Measurements from ENCODE around the gene ADPRH. TPM values are rescaled to one million over a fixed set of nuclear protein-coding genes. Genes with fewer than 3 reads are reported as not detected.
A peak's percentile ranks its signal among the peaks of the same experiment; 100 is the strongest.

Gene ADPRH
- total RNA-seq, 1 donor from 2014 or later, result 3.9 TPM

DNA sequence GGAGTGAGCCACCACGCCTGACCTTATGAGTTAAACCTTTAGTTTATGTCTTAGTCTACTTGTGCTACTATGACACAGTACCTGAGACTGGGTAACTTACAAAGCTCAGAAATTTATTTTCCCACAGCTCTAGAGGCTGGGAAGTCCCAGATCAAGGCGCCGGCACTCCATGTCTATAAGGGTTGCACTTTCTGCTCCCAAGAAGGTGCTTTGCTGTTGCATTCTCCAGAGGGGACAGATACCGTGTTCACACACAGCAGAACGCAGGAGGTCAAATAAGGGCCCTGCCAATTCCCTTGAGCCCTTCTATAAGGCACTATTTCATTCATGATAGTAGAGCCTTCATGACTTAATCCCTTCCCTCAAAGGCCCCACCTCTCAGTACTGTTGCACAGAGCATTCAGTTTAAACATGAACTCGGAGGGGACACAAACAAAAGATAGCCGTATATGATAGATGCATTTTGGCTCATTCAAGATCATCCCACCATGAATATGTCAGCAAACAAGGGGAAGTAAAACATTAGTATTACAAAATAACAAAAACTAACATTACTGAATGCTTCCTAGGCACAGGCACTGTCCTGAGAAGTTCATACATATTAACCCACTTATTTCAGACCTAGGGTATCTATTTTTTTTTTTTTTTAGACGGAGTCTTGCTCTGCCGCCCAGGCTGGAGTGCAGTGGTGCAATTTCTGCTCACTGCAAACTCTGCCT, 44.9 kb downstream of the ADPRH start:
- no peaks in the 10 kb centered on the region for H3K36me3 Mint-ChIP-seq (ENCODE audit: low read depth)
- no peak for DNase-seq (ENCODE audit: low spot score)
- no peaks in the 10 kb centered on the region for H3K27me3 Mint-ChIP-seq (ENCODE audit: low read depth)
- H3K4me3 Mint-ChIP-seq (ENCODE audit: unreplicated experiment), result no peak overlapping the region
- TF ChIP-seq, protein P1, sequence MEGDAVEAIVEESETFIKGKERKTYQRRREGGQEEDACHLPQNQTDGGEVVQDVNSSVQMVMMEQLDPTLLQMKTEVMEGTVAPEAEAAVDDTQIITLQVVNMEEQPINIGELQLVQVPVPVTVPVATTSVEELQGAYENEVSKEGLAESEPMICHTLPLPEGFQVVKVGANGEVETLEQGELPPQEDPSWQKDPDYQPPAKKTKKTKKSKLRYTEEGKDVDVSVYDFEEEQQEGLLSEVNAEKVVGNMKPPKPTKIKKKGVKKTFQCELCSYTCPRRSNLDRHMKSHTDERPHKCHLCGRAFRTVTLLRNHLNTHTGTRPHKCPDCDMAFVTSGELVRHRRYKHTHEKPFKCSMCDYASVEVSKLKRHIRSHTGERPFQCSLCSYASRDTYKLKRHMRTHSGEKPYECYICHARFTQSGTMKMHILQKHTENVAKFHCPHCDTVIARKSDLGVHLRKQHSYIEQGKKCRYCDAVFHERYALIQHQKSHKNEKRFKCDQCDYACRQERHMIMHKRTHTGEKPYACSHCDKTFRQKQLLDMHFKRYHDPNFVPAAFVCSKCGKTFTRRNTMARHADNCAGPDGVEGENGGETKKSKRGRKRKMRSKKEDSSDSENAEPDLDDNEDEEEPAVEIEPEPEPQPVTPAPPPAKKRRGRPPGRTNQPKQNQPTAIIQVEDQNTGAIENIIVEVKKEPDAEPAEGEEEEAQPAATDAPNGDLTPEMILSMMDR (IDR thresholded peaks at IDR 0.05), result no peak
- H3K9me3 Mint-ChIP-seq (ENCODE audit: low read depth), result no peaks in the 10 kb centered on the region
- no peak overlapping the region for H3K27ac Mint-ChIP-seq (ENCODE audit: unreplicated experiment)
- H3K4me1 Mint-ChIP-seq (ENCODE audit: low read depth), result peaks cover 31% of the 10 kb centered on the region

DNA sequence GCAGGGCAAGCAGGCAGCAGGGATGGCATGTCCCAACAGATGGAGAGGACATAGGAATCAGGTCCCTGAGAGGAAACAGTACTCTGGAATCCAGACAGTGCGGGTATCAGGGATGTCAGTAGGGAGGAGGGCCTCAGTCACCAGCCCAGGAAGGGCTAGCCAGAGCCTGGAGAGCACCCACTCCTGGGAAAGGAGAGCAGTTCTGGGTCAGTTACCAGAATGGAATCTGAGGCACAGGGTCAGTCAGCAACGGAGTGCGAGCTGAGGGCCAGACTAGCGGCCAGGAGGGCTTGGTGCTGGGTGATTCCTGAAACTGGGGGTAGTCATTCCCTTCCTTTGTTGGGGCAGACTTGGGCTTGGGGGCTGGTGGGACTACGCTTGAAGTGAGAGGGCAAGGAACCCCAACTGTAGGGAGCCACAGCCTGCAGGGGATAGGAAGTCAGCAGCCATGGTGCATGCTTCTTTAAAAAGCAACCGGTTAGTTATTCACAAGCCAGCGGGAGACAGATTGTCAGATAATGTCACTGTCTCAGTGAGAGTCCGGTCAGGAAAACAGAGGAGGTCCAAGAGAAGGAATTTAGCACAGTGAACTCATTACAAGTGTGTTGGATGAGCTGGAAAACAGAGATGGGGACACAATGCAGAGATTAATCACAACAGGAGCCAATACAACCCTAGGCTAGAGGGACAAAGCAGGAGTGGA, 46.3 kb downstream of the ADPRH start:
- Mint-ChIP-seq H3K4me1 (ENCODE audit: low read depth) (peaks cover 45% of the 10 kb centered on the region), H3K36me3 (ENCODE audit: low read depth) (no peaks in the 10 kb centered on the region), H3K9me3 (ENCODE audit: low read depth) (no peaks in the 10 kb centered on the region), H3K27me3 (ENCODE audit: low read depth) (no peaks in the 10 kb centered on the region), H3K4me3 (ENCODE audit: unreplicated experiment) (no peak overlapping the region), H3K27ac (ENCODE audit: unreplicated experiment) (no peak overlapping the region)
- TF ChIP-seq, protein P1 (IDR thresholded peaks at IDR 0.05), result no peak
- DNase-seq (ENCODE audit: low spot score), result no peak

DNA sequence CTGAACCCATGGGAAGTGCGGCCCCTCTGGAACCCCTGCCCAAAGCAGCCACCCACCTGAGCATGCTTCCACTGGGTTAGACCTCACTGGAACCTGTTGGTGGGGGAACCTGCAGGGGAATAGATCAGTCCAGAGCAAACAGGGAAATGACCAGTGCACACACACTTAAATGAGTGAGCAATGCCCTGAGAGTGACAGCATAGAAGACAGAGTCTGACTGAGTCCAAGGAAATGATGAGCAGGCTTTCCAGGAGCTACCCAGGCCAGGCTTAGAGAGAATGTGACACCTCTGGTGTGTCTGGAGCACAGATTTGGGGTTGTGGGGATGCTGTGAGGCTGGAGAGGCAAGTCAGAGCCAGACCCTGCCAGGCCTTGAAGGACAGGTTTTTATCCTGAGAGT, 46.9 kb downstream of the ADPRH start:
- Mint-ChIP-seq H3K4me1 (ENCODE audit: low read depth) (peaks cover 51% of the 10 kb centered on the region), H3K9me3 (ENCODE audit: low read depth) (no peaks in the 10 kb centered on the region), H3K4me3 (ENCODE audit: unreplicated experiment) (no peak overlapping the region), H3K36me3 (ENCODE audit: low read depth) (peaks cover 2% of the 10 kb centered on the region), H3K27me3 (ENCODE audit: low read depth) (no peaks in the 10 kb centered on the region), H3K27ac (ENCODE audit: unreplicated experiment) (no peak overlapping the region)
- DNase-seq (ENCODE audit: low spot score), result no peak
- TF ChIP-seq, protein P1 (IDR thresholded peaks at IDR 0.05), result no peak

DNA sequence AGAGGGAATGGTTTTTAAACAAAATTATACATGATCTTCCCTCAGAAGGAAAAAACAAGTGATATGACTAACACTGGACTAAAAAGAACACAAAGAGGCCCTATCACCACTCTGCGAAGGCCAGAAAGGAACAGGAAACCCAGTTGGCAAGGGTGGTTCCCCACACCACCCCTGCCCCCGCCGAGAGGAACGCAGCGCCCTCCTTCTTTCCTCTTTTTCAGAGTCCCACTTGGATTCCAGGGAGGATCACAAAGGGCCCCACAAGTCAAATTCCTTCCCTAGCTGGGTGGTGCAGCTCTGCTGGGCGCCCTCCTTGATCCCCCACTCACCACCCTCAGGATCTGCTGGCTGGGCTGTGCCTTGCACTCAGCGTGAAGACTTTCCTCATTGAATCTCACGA, 48.2 kb downstream of the ADPRH start:
- no peak overlapping the region for H3K4me3 Mint-ChIP-seq (ENCODE audit: unreplicated experiment)
- no peak for DNase-seq (ENCODE audit: low spot score)
- H3K27me3 Mint-ChIP-seq (ENCODE audit: low read depth), result no peaks in the 10 kb centered on the region
- H3K36me3 Mint-ChIP-seq (ENCODE audit: low read depth), result peaks cover 2% of the 10 kb centered on the region
- no peaks in the 10 kb centered on the region for H3K9me3 Mint-ChIP-seq (ENCODE audit: low read depth)
- TF ChIP-seq, protein P1 (IDR thresholded peaks at IDR 0.05), result no peak
- peaks cover 64% of the 10 kb centered on the region for H3K4me1 Mint-ChIP-seq (ENCODE audit: low read depth)
- H3K27ac Mint-ChIP-seq (ENCODE audit: unreplicated experiment), result peak overlapping the region; percentile 49

DNA sequence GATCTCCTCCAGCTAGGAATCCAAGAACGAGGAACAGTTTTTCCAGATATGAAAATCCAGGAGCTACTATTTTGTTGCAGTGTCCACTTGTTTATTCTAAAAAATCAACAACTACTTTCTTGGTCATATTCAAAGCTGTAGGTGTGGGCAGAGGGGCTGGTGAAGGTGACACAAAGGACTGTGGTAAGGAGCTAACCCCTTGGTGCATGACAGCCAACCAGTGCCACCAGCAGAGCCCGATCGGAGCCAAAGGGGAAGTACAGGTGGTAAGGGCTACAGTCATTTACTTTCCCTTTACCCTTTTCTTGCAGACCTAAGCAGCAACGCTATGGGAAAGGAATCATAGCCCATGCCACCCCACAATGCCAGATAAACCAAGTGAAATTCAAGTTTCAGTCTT, 49.1 kb downstream of the ADPRH start:
- H3K9me3 Mint-ChIP-seq (ENCODE audit: low read depth), result no peaks in the 10 kb centered on the region
- TF ChIP-seq, protein P1 (IDR thresholded peaks at IDR 0.05), result no peak
- no peak for DNase-seq (ENCODE audit: low spot score)
- peaks cover 65% of the 10 kb centered on the region for H3K4me1 Mint-ChIP-seq (ENCODE audit: low read depth)
- peak overlapping the region; percentile 49 for H3K27ac Mint-ChIP-seq (ENCODE audit: unreplicated experiment)
- peaks cover 2% of the 10 kb centered on the region for H3K36me3 Mint-ChIP-seq (ENCODE audit: low read depth)
- no peaks in the 10 kb centered on the region for H3K27me3 Mint-ChIP-seq (ENCODE audit: low read depth)
- no peak overlapping the region for H3K4me3 Mint-ChIP-seq (ENCODE audit: unreplicated experiment)
